ENCODE measurements around the gene CCDC142. TPM values are rescaled to one million over a fixed set of nuclear protein-coding genes. Genes with fewer than 3 reads are reported as not detected.
A peak's percentile ranks its signal among the peaks of the same experiment; 100 is the strongest.

CCDC142 gene
- total RNA-seq, 1 donor from 2014 or later = 28.0 TPM

DNA sequence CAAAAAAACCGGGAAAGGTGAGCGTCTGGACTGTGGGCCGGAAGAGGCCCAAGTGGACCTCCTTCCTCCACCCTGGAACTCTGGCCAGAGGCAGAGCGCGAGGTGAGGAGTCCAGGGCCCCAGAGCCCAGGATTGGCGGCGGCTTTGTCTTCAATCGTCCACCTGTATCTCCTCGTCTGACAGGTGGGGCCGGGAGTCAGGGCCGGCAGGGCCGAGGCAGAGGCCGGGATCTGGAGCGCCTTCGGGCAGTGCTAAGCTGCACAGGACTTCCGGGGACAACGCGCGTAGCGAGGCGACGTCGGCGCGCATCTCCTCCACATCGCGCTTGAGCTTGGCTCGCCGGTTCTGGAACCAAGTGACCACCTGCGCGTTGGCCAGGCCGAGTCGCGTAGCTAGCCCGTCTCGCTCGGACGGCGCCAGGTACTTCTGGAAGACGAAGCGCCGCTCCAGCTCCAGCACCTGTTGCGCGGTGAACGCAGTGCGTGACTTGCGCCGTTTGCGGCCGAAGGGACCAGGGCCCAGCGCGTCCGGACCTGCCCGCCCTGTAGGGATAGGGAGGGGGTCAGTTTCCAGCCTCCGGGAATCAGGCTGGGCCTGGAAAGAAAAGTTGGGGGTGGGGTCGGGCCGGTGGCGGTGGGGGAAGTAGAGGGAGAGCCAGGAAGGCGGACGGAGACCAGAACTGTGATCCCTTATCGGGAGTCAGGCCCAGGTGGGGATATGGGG is 15.1 kb upstream of the CCDC142 start:
- peak; percentile 32 for DNase-seq
- H3K27me3 Mint-ChIP-seq (ENCODE audit: unreplicated experiment) = peaks cover 24% of the 10 kb centered on the region
- H3K9me3 Mint-ChIP-seq (ENCODE audit: unreplicated experiment) = peaks cover 9% of the 10 kb centered on the region

DNA sequence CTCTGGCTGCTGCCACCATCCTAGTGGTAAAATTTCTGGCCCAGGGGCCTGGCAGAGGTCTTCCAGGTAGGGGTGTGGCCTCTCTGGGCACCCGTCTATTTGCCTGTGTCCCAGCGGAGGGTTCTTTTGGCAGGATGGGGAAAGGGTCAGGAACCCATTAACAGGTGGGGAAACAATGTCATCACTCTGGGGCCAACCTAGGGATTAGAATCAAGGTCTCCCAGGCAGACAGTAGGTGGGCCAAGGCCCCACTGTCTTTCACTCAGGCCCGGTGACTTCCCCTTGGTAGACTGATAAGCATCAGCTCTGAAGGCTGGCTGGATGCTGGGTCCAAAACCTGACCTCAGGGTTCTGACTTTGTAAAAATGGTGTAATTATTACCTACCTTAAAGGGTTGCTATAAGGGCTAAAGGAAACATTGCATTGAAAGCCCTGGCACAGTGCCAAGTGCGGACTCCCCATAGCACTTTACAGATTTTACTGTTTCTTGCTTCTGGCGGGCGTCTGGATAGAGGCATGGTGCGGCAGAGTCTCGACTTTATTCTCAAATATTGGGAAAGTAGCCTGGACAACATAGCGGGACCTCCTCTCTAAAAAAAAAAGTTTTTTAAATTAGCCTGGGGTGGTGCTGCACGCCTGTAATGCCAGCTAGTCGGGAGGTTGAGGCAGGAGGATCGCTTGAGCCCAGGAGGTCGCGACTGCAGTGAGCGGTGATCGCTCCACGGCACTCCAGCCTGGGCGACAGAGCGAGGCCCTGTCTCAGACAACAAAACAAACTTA is 14.4 kb upstream of the CCDC142 start:
- Mint-ChIP-seq H3K36me3 (ENCODE audit: unreplicated experiment) (peaks cover 8% of the 10 kb centered on the region), H3K27me3 (ENCODE audit: unreplicated experiment) (peaks cover 21% of the 10 kb centered on the region), H3K4me1 (ENCODE audit: low read depth, unreplicated experiment) (peaks cover 15% of the 10 kb centered on the region), H3K27ac (ENCODE audit: unreplicated experiment) (no peak overlapping the region), H3K4me3 (ENCODE audit: unreplicated experiment) (peak overlapping the region; percentile 86), H3K9me3 (ENCODE audit: unreplicated experiment) (peaks cover 5% of the 10 kb centered on the region)
- TF ChIP-seq, protein P1, sequence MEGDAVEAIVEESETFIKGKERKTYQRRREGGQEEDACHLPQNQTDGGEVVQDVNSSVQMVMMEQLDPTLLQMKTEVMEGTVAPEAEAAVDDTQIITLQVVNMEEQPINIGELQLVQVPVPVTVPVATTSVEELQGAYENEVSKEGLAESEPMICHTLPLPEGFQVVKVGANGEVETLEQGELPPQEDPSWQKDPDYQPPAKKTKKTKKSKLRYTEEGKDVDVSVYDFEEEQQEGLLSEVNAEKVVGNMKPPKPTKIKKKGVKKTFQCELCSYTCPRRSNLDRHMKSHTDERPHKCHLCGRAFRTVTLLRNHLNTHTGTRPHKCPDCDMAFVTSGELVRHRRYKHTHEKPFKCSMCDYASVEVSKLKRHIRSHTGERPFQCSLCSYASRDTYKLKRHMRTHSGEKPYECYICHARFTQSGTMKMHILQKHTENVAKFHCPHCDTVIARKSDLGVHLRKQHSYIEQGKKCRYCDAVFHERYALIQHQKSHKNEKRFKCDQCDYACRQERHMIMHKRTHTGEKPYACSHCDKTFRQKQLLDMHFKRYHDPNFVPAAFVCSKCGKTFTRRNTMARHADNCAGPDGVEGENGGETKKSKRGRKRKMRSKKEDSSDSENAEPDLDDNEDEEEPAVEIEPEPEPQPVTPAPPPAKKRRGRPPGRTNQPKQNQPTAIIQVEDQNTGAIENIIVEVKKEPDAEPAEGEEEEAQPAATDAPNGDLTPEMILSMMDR (IDR thresholded peaks at IDR 0.05; ENCODE audit: partially characterized antibody, unreplicated experiment) = no peak
- no peak for DNase-seq

More for the DNA sequence above, 15.1 kb upstream of the CCDC142 start:
- peaks cover 15% of the 10 kb centered on the region for H3K4me1 Mint-ChIP-seq (ENCODE audit: low read depth, unreplicated experiment)
- no peak overlapping the region for H3K27ac Mint-ChIP-seq (ENCODE audit: unreplicated experiment)
- H3K4me3 Mint-ChIP-seq (ENCODE audit: unreplicated experiment) = peak overlapping the region; percentile 86
- TF ChIP-seq, protein P1 (IDR thresholded peaks at IDR 0.05; ENCODE audit: partially characterized antibody, unreplicated experiment) = no peak
- peaks cover 8% of the 10 kb centered on the region for H3K36me3 Mint-ChIP-seq (ENCODE audit: unreplicated experiment)

DNA sequence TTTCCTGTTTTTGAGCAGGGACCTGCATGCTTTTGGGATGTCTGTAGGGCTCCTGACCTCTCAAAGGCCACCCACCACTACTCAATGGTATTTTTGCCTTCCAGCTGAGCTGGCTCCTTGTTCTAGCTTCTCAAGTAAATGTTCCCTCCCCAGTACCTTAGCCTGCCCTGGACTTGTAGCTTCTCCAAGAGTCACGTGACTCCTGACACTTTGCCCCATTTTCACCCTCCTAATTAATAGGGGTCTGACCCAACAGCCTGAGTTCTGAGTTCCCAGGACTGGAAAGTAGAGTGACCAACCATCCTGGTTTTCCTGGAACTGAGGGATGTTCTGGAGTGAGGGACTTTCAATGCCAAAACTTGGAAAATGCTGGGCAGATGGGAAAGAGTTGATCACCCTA is 12.6 kb upstream of the CCDC142 start:
- Mint-ChIP-seq H3K36me3 (ENCODE audit: unreplicated experiment) (peaks cover 8% of the 10 kb centered on the region), H3K9me3 (ENCODE audit: unreplicated experiment) (peaks cover 2% of the 10 kb centered on the region), H3K27me3 (ENCODE audit: unreplicated experiment) (peaks cover 14% of the 10 kb centered on the region), H3K27ac (ENCODE audit: unreplicated experiment) (no peak overlapping the region), H3K4me3 (ENCODE audit: unreplicated experiment) (no peak overlapping the region), H3K4me1 (ENCODE audit: low read depth, unreplicated experiment) (peaks cover 6% of the 10 kb centered on the region)
- TF ChIP-seq, protein P1 (IDR thresholded peaks at IDR 0.05; ENCODE audit: partially characterized antibody, unreplicated experiment) = no peak
- no peak for DNase-seq

DNA sequence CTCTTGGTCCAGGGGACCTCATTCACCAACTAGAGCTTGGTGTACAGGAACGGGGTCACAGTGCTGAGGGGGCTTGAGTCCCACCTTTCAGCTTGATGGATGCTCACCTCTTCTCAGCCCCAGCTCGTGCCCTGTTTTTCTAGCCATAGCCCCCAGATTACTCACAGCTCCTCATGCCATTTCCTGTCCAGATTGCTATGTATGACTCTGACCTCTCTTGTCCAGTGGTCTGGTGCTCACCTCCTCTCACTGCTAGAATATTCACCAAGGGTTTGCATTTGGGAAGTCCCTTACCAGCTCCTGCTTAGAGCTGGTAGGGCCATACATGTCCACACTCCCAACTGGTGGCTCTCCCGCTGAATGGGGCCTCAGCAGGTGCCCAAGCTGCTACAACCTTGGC is 10.7 kb upstream of the CCDC142 start:
- Mint-ChIP-seq H3K27me3 (ENCODE audit: unreplicated experiment) (peaks cover 9% of the 10 kb centered on the region), H3K4me1 (ENCODE audit: low read depth, unreplicated experiment) (peaks cover 4% of the 10 kb centered on the region), H3K27ac (ENCODE audit: unreplicated experiment) (no peak overlapping the region), H3K36me3 (ENCODE audit: unreplicated experiment) (peaks cover 8% of the 10 kb centered on the region), H3K9me3 (ENCODE audit: unreplicated experiment) (peaks cover 2% of the 10 kb centered on the region), H3K4me3 (ENCODE audit: unreplicated experiment) (no peak overlapping the region)
- TF ChIP-seq, protein P1 (IDR thresholded peaks at IDR 0.05; ENCODE audit: partially characterized antibody, unreplicated experiment) = no peak
- no peak for DNase-seq
